ENCODE measurements around the gene G3BP2. TPM values are rescaled to one million over a fixed set of nuclear protein-coding genes. Genes with fewer than 3 reads are reported as not detected.

G3BP2 gene
- total RNA-seq, 1 donor from 2014 or later: 109 TPM

- no peak for DNase-seq (ENCODE audit: low read depth)
Observed at GRCh38 chr4:75639124-75639695, 34.0 kb downstream of the G3BP2 start.

GRCh38 chr4:75637827-75638226, 35.4 kb downstream of the G3BP2 start:
- no peak overlapping the region for H3K4me3 ChIP-seq (ENCODE audit: low read depth, low read length)
- no peak for DNase-seq (ENCODE audit: low read depth)
- no peak for TF ChIP-seq CTCF (conservative IDR thresholded peaks at IDR 0.05; ENCODE audit: low read depth, low read length)

More at GRCh38 chr4:75639124-75639695, 34.0 kb downstream of the G3BP2 start:
- no peak overlapping the region for H3K4me3 ChIP-seq (ENCODE audit: low read depth, low read length)
- TF ChIP-seq CTCF (conservative IDR thresholded peaks at IDR 0.05; ENCODE audit: low read depth, low read length): no peak

- no peak for TF ChIP-seq CTCF (conservative IDR thresholded peaks at IDR 0.05; ENCODE audit: low read depth, low read length)
- H3K4me3 ChIP-seq (ENCODE audit: low read depth, low read length): no peak overlapping the region
- no peak for DNase-seq (ENCODE audit: low read depth)
Observed at GRCh38 chr4:75637176-75637575, 36.0 kb downstream of the G3BP2 start.

DNA sequence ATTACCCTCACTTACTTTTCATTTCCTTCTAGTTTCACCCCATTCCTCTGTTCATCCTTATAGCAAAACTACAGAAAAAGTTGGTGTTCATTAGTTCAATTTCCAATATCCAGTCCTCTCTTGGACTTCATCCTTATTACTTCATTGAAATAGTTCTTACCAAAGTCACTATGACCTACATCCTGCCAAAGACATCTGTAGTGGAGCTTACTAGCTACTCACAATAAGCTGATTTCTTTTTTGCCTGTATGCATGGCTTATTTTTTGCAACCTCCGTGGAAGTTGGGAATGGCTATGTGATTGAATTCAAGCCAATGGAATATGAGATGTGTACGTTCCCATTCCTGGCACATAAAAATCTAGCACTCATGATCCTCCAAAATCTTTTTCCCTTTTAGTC, 38.3 kb downstream of the G3BP2 start:
- H3K4me3 ChIP-seq (ENCODE audit: low read depth, low read length): no peak overlapping the region
- no peak for TF ChIP-seq CTCF (conservative IDR thresholded peaks at IDR 0.05; ENCODE audit: low read depth, low read length)
- no peak for DNase-seq (ENCODE audit: low read depth)

- no peak for TF ChIP-seq CTCF (conservative IDR thresholded peaks at IDR 0.05; ENCODE audit: low read depth, low read length)
- no peak overlapping the region for H3K4me3 ChIP-seq (ENCODE audit: low read depth, low read length)
- no peak for DNase-seq (ENCODE audit: low read depth)
Observed at GRCh38 chr4:75634281-75634680, 38.9 kb downstream of the G3BP2 start.

- no peak for TF ChIP-seq CTCF (conservative IDR thresholded peaks at IDR 0.05; ENCODE audit: low read depth, low read length)
- no peak for DNase-seq (ENCODE audit: low read depth)
- no peak overlapping the region for H3K4me3 ChIP-seq (ENCODE audit: low read depth, low read length)
Observed at GRCh38 chr4:75633846-75634245, 39.4 kb downstream of the G3BP2 start.

DNA sequence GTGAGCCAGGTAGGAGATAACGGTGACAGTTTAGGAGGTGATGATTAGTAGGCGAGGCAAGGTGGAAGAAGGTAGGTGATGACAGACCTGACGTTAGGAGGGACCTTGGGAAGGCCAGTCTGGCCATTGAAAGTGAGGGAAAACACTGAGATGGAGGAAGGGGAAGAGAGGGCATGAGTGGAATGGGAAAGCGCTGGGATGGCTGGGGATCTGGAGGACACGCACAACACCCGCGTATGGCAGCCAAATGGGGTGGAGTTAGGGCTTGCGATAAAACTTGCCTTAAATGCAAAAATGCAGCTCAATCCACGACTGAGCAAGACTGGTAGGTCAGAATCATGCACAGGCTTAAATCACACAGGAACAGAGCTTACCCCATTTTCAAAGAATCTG, 42.3 kb downstream of the G3BP2 start:
- TF ChIP-seq CTCF (conservative IDR thresholded peaks at IDR 0.05; ENCODE audit: low read depth, low read length): no peak
- DNase-seq (ENCODE audit: low read depth): no peak

More for the DNA sequence above, 42.3 kb downstream of the G3BP2 start:
- H3K4me3 ChIP-seq (ENCODE audit: low read depth, low read length): peak overlapping the region; percentile 75

Measured in epithelial cell of proximal tubule (primary cell).